ENCODE measurements around the gene OR10H5.

DNA sequence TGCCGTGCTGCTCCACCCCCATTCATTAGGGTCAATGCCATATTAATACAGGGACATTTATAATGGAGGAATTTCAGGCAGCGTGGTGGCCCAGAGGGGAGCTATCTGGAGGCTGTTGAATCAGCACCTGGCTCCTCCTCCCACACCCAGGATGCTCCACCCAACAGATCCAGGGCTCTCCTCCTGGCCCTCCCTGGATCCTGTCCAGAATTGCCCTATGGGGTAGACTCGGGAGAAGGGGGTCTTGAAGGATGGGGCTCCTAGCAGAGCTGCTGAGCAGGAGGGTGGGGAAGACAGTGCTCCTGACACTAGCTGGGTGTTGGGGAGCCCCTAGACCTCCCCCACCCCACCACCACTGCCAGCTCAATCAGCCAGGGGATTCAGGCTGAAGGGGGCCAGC, 5.2 kb upstream of the OR10H5 start:
- TF ChIP-seq L3MBTL2 (conservative IDR thresholded peaks at IDR 0.05) (no peak), TARDBP (IDR thresholded peaks at IDR 0.05) (no peak), FOXM1 (IDR thresholded peaks at IDR 0.05; ENCODE audit: borderline replicate concordance) (no peak), SUZ12 (IDR thresholded peaks at IDR 0.05) (no peak), SP1 (IDR thresholded peaks at IDR 0.05) (no peak), NFRKB (IDR thresholded peaks at IDR 0.05) (no peak), HDGF (IDR thresholded peaks at IDR 0.05; ENCODE audit: borderline replicate concordance) (no peak), FOXK2 (IDR thresholded peaks at IDR 0.05) (no peak), BHLHE40 (IDR thresholded peaks at IDR 0.05; ENCODE audit: borderline replicate concordance) (no peak)

Data from HEK293T (cell line).